Esophagus muscularis mucosa (tissue), 4 donors: ENCODE data around the gene SPRED2. TPM values are rescaled to one million over a fixed set of nuclear protein-coding genes. Genes with fewer than 3 reads are reported as not detected.

Experiments used
- DNase-seq: peaks from one replicate; pipeline ENCODE4 v3.0.0-alpha.2; 2017; ENCODE audit errors: extremely low spot score
- H3K27ac ChIP-seq, 4 donors: fragments of 200-600 bp; sonication (generic); replicated peaks in 1 of 4; 1 replicate in 3 of 4; 2 replicates in 1 of 4; pipeline ENCODE4 v1.5.1; 2016 to 2019; ENCODE audit warnings: mild to moderate bottlenecking in 1 of 4
- H3K27me3 ChIP-seq, 4 donors: fragments of 200-600 bp; sonication (generic); one replicate each; pipeline versions ENCODE4 v1.5.1 to v1.6.0; 2016 to 2019
- H3K36me3 ChIP-seq, 4 donors: fragments of 200-600 bp; sonication (generic); one replicate each; pipeline ENCODE4 v1.5.1; 2016 to 2019
- H3K4me1 ChIP-seq, 4 donors: fragments of 200-600 bp; sonication (generic); one replicate each; pipeline ENCODE4 v1.5.1; 2016 to 2019
- H3K4me3 ChIP-seq, 4 donors: fragments of 200-600 bp; sonication (generic); 1 replicate in 2 of 4; 2 replicates in 2 of 4; pipeline ENCODE4 v1.5.1; 2016 to 2019; ENCODE audit warnings: mild to moderate bottlenecking in 4 of 4, moderate library complexity in 1 of 4
- H3K9me3 ChIP-seq, 4 donors: fragments of 200-600 bp; sonication (generic); 1 replicate in 3 of 4; 2 replicates in 1 of 4; pipeline ENCODE4 v1.5.1; 2016 to 2019
- EP300 ChIP-seq: sonication (generic); formaldehyde crosslinking; IDR thresholded peaks from one replicate; pipeline ENCODE4 v1.6.1; 2017; ENCODE audit warnings: antibody characterized with exemption
- POLR2A ChIP-seq: fragments of 450-650 bp; IDR thresholded peaks from one replicate; pipeline ENCODE4 v1.6.1; 2017; ENCODE audit warnings: antibody characterized with exemption, moderate library complexity, mild to moderate bottlenecking, low read depth
- POLR2AphosphoS5 ChIP-seq, 2 donors: sonication (generic); formaldehyde crosslinking; IDR thresholded peaks; one replicate each; pipeline ENCODE4 v1.6.1; 2017; ENCODE audit warnings: antibody characterized with exemption in 2 of 2
- WGBS: methylation state at CpG from one replicate; pipeline ENCODE4 v1.1.5; 2018; 5-methylcytosine and 5-hydroxymethylcytosine counted together
- intact Hi-C: fragments of 100-400 bp; cut with DNase I; formaldehyde crosslinking; loops from one replicate; pipeline ENCODE4 v1.15.1; 2023
- total RNA-seq, 4 donors: library from RNA; depleted of rRNA; stranded (reverse); fragments of >200 nt; gene quantifications; one replicate each; pipeline versions ENCODE4 v1.1.0 to v1.2.1, GENCODE V29; 2016
- TF ChIP-seq, protein P1 (sequence below), 3 experiments: fragments of 200-600 bp in 2 of 3; fragments of 450-650 bp in 1 of 3; sonication (generic) in 2 of 3; IDR thresholded peaks; one replicate each; pipeline ENCODE4 v1.5.1; 2017 to 2019; ENCODE audit warnings: antibody characterized with exemption in 3 of 3, mild to moderate bottlenecking in 2 of 3, moderate library complexity in 1 of 3

Gene SPRED2
- total RNA-seq, 4 donors from 2014 or later = 17.4 to 25.6 (median 18.7) TPM

DNA sequence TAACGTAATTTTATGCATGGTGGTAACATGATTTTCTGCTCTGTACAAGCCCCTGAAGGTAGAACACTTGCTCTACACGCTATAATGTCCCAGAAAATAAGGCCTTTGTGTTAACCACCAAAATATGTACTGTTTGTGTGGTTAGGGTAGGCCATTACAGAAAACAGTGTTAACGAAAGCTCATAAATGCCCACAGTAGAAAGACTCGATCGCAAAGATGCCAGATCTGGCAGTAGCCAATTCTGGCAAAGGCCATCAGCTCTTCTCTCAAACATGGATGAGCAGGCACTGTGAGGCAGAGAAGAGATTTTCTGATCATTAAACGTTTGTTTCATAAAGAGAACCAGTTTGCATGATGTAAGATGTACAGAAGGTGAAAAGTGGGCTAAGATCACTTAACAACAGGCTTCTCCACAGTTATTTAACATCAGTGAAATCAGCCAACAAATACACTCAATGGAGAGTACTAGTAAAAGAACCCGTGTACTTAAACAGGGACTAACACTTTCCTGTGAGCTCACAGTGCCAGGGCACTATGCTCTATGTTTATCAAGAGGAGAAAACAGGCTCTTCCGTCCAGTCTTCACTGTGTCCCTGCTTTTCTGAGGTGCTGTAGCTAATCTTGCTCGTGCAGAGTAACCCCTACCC lies 80.3 kb downstream of the SPRED2 start:
- no peaks in the 10 kb centered on the region for H3K27me3 ChIP-seq
- 83% methylated on average over 9 of the region's 9 CpGs for WGBS
- H3K27ac ChIP-seq = no peak overlapping the region
- H3K4me3 ChIP-seq = no peak overlapping the region
- intact Hi-C loops = no loop called here
- no peaks in the 10 kb centered on the region for H3K36me3 ChIP-seq
- TF ChIP-seq POLR2AphosphoS5 (IDR thresholded peaks at IDR 0.05) (no peak), EP300 (no peak), POLR2A (no peak)
- TF ChIP-seq, protein P1, sequence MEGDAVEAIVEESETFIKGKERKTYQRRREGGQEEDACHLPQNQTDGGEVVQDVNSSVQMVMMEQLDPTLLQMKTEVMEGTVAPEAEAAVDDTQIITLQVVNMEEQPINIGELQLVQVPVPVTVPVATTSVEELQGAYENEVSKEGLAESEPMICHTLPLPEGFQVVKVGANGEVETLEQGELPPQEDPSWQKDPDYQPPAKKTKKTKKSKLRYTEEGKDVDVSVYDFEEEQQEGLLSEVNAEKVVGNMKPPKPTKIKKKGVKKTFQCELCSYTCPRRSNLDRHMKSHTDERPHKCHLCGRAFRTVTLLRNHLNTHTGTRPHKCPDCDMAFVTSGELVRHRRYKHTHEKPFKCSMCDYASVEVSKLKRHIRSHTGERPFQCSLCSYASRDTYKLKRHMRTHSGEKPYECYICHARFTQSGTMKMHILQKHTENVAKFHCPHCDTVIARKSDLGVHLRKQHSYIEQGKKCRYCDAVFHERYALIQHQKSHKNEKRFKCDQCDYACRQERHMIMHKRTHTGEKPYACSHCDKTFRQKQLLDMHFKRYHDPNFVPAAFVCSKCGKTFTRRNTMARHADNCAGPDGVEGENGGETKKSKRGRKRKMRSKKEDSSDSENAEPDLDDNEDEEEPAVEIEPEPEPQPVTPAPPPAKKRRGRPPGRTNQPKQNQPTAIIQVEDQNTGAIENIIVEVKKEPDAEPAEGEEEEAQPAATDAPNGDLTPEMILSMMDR (IDR thresholded peaks at IDR 0.05) = no peak
- DNase-seq = peak; percentile 50
- H3K9me3 ChIP-seq = no peaks in the 10 kb centered on the region
- peaks cover 20 to 39% (median 24%) of the 10 kb centered on the region in 4 donors for H3K4me1 ChIP-seq

DNA sequence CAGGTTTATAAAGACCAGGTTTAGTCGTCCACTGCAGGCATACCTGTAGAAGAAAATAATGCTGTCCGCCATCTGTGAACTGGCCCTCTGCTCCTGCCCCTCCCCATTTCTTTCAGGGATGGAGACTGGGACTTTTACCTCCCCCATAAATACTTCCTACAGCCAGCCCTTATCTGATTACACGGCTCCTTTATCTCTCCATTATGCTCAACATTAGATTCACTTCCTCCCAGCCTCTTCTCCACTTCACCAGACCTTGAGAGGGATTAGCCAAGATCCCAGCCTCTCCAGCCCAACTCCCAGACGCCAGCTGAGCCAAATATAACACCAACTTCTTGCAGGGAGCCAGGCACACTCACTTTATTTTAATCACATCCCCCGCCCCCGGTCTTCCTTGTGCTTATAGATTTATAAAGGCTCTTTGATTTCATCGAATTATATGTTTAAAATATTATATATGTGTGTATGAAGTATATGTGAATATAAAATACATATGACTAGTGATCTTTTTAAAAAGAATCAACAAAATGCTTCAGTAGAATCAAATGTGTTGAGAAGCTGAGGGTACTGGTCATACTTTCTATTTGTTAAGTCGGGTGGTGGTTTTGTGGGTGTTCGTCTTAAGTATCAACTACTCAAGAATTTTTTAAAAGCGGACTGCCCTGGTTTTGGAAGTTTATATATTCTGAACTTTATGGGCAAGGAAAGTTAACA lies 81.0 kb downstream of the SPRED2 start:
- H3K36me3 ChIP-seq = no peaks in the 10 kb centered on the region
- intact Hi-C loops = no loop called here
- no peaks in the 10 kb centered on the region for H3K9me3 ChIP-seq
- TF ChIP-seq POLR2A (no peak), POLR2AphosphoS5 (IDR thresholded peaks at IDR 0.05) (no peak), EP300 (no peak)
- TF ChIP-seq, protein P1 (IDR thresholded peaks at IDR 0.05) = no peak
- peaks cover 20 to 39% (median 24%) of the 10 kb centered on the region in 4 donors for H3K4me1 ChIP-seq
- peak; percentile 72 for DNase-seq
- H3K27ac ChIP-seq = no peak overlapping the region
- no peak overlapping the region for H3K4me3 ChIP-seq
- 79% methylated on average over 10 of the region's 10 CpGs for WGBS
- H3K27me3 ChIP-seq = no peaks in the 10 kb centered on the region

DNA sequence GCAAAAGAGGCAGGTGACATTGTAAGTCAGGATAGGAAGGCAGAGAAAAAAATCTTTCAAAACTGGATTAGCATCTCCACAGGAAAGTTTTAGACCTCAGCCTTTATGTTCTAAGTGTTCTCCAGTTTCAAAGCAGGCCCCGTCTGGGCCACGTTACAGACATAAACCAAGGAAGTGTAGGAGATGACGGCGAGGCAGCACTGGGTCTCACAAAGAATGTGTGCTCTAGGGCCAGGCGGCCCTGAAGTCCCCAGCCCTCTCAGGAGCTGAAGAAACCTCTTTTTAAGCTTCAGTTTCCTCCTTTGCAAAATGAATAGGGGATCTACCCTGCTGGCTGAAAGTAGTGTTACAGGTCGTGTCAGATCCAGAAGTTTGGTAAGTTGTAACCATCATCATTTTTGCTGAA lies 81.7 kb downstream of the SPRED2 start:
- intact Hi-C loops = no loop called here
- no peak overlapping the region for H3K4me3 ChIP-seq
- DNase-seq = peak; percentile 72
- H3K27me3 ChIP-seq = no peaks in the 10 kb centered on the region
- H3K27ac ChIP-seq = peak overlapping the region in 1 of 4 donors; percentile 31
- TF ChIP-seq, protein P1 (IDR thresholded peaks at IDR 0.05) = peak in 1 of 3 experiments; percentile 28
- TF ChIP-seq POLR2AphosphoS5 (IDR thresholded peaks at IDR 0.05) = no peak
- H3K36me3 ChIP-seq = no peaks in the 10 kb centered on the region
- H3K4me1 ChIP-seq = peaks cover 20 to 39% (median 26%) of the 10 kb centered on the region in 4 donors
- H3K9me3 ChIP-seq = no peaks in the 10 kb centered on the region
- WGBS = 90% methylated on average over 6 of the region's 6 CpGs

DNA sequence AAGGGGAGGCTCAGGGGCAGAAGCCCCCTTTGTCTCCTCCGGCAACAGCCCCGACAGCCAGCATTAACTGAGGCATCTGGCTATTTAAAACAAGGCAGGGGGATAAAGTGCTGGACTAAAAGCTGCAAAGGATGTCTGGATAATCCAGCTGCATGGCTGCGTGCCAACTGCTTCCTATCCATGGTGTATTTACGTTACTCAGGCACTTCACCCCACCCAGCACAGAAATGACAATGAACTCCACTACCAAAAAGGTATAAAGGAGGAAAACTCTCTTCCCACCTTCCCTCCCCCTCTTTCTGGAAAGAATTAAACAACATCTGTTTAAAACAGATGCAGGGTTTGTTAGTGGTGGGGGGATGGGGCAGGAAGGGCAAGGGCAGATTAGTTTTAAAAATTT lies 82.5 kb downstream of the SPRED2 start:
- H3K36me3 ChIP-seq = no peaks in the 10 kb centered on the region
- WGBS = 13% methylated on average over 2 of the region's 4 CpGs
- intact Hi-C loops = no loop called here
- no peaks in the 10 kb centered on the region for H3K27me3 ChIP-seq
- H3K27ac ChIP-seq = peak overlapping the region in 1 of 4 donors; percentile 30
- TF ChIP-seq POLR2A (no peak), EP300 (no peak), POLR2AphosphoS5 (IDR thresholded peaks at IDR 0.05) (no peak)
- TF ChIP-seq, protein P1 (IDR thresholded peaks at IDR 0.05) = no peak
- no peak overlapping the region for H3K4me3 ChIP-seq
- H3K4me1 ChIP-seq = peaks cover 20 to 39% (median 26%) of the 10 kb centered on the region in 4 donors
- peak; percentile 92 for DNase-seq
- no peaks in the 10 kb centered on the region for H3K9me3 ChIP-seq
